SK-N-SH treated with all-trans-retinoic acid at 6 μM for 48 hours (cell line): ENCODE measurements around the gene ATOH8.

Source experiments
- ATAC-seq: fragments of 200-7000 bp; cut with Tn5 transposase; 3 replicates; pipeline ENCODE4 v1.9.1; 2020; ENCODE audit warnings: mild to moderate bottlenecking, moderate library complexity
- BACH2 ChIP-seq: fragments of 250-450 bp; sonication (Bioruptor Pico); IDR thresholded peaks from 2 replicates; pipeline ENCODE4 v1.9.0; 2021; ENCODE audit warnings: mild to moderate bottlenecking, borderline replicate concordance
- CSDC2 ChIP-seq: fragments of 250-450 bp; sonication (Bioruptor Pico); IDR thresholded peaks from 2 replicates; pipeline ENCODE4 v1.5.0; 2020; ENCODE audit warnings: mild to moderate bottlenecking, moderate library complexity
- ESRRG ChIP-seq: fragments of 250-450 bp; sonication (Bioruptor Pico); IDR thresholded peaks from 2 replicates; pipeline ENCODE4 v1.6.1; 2021; ENCODE audit warnings: mild to moderate bottlenecking
- GLIS3 ChIP-seq: fragments of 250-450 bp; sonication (Bioruptor Pico); IDR thresholded peaks from 2 replicates; pipeline ENCODE4 v1.5.0; 2020; ENCODE audit warnings: mild to moderate bottlenecking, moderate library complexity
- ISL1 ChIP-seq: fragments of 250-450 bp; sonication (Bioruptor Pico); IDR thresholded peaks from 2 replicates; pipeline ENCODE4 v2.1.2; 2022; ENCODE audit warnings: mild to moderate bottlenecking, moderate library complexity
- PPARA ChIP-seq: fragments of 250-450 bp; sonication (Bioruptor Pico); IDR thresholded peaks from 2 replicates; pipeline ENCODE4 v1.5.0; 2020; ENCODE audit warnings: mild to moderate bottlenecking, borderline replicate concordance
- SNAI2 ChIP-seq: fragments of 250-450 bp; sonication (Bioruptor Pico); IDR thresholded peaks from 2 replicates; pipeline ENCODE4 v1.5.0; 2020; ENCODE audit warnings: mild to moderate bottlenecking, moderate library complexity
- TCF4 ChIP-seq: fragments of 250-450 bp; sonication (Bioruptor Pico); IDR thresholded peaks from 2 replicates; pipeline ENCODE4 v1.8.0; 2021; ENCODE audit warnings: mild to moderate bottlenecking, moderate library complexity, borderline replicate concordance
- TOX ChIP-seq: fragments of 250-450 bp; sonication (Bioruptor Pico); IDR thresholded peaks from 2 replicates; pipeline ENCODE4 v1.8.0; 2021; ENCODE audit warnings: mild to moderate bottlenecking, moderate library complexity, borderline replicate concordance
- ZC3H10 ChIP-seq: fragments of 250-450 bp; sonication (Bioruptor Pico); IDR thresholded peaks from 2 replicates; pipeline ENCODE4 v1.5.1; 2021; ENCODE audit warnings: mild to moderate bottlenecking, moderate library complexity
- ZFP3 ChIP-seq: fragments of 250-450 bp; sonication (Bioruptor Pico); IDR thresholded peaks from 2 replicates; pipeline ENCODE4 v1.5.0; 2020; ENCODE audit warnings: mild to moderate bottlenecking, moderate library complexity
- ZFP30 ChIP-seq: fragments of 450-650 bp; formaldehyde crosslinking; IDR thresholded peaks from 2 replicates; pipeline ENCODE4 v1.5.0; 2022; ENCODE audit warnings: mild to moderate bottlenecking, moderate library complexity
- ZNF565 ChIP-seq: fragments of 450-650 bp; formaldehyde crosslinking; conservative IDR thresholded peaks from 2 replicates; pipeline ENCODE4 v1.5.0; 2020; ENCODE audit warnings: low read depth, mild to moderate bottlenecking, moderate library complexity
- ZNF70 ChIP-seq: fragments of 450-650 bp; formaldehyde crosslinking; IDR thresholded peaks from 2 replicates; pipeline ENCODE4 v1.5.0; 2020; ENCODE audit warnings: mild to moderate bottlenecking, moderate library complexity
- ZNF8 ChIP-seq: fragments of 450-650 bp; formaldehyde crosslinking; IDR thresholded peaks from 2 replicates; pipeline ENCODE4 v1.5.0; 2020; ENCODE audit warnings: mild to moderate bottlenecking, moderate library complexity
- TF ChIP-seq, protein P1 (sequence below): fragments of 250-450 bp; sonication (Bioruptor Pico); IDR thresholded peaks from 2 replicates; pipeline ENCODE4 v1.5.0; 2020; ENCODE audit warnings: mild to moderate bottlenecking, moderate library complexity
- TF ChIP-seq, protein P2 (sequence below): fragments of 250-450 bp; sonication (Bioruptor Pico); IDR thresholded peaks from 2 replicates; pipeline ENCODE4 v1.8.0; 2021; ENCODE audit warnings: low read depth, mild to moderate bottlenecking, moderate library complexity, borderline replicate concordance
- TF ChIP-seq, protein P3 (sequence below): fragments of 250-450 bp; sonication (Bioruptor Pico); IDR thresholded peaks from 2 replicates; pipeline ENCODE4 v1.5.1; 2021; ENCODE audit warnings: mild to moderate bottlenecking, moderate library complexity
- TF ChIP-seq, protein P4 (sequence below): fragments of 250-450 bp; sonication (Bioruptor Pico); IDR thresholded peaks from 2 replicates; pipeline ENCODE4 v1.8.0; 2020; ENCODE audit warnings: mild to moderate bottlenecking, moderate library complexity, borderline replicate concordance
- TF ChIP-seq, protein P5 (sequence below): fragments of 250-450 bp; sonication (Bioruptor Pico); IDR thresholded peaks from 2 replicates; pipeline ENCODE4 v1.5.1; 2020; ENCODE audit warnings: low read depth, mild to moderate bottlenecking, moderate library complexity

The ATOH8 gene

DNA sequence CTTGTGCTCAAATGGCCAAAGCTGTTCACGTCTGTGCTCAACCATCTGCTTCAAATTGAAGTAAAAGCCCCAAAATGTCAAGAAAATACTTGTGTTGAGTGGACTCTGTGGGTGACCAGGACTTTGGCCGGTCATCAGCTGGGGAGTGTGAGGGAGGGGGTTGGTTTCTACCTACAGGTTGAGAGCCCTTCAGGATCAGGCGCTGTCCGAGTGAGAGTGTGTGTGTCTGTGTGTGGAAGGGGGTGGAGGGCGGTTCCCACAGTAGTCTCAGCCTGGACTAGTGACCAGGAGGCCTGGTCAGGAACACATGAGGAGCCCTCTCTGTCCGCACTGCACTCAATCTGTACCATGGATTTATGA is 34.2 kb downstream of the ATOH8 start (continued):
- TF ChIP-seq BACH2 (CRISPR knock-in tag) (no peak), ZC3H10 (CRISPR knock-in tag) (no peak), ZFP30 (CRISPR knock-in tag) (no peak)

DNA sequence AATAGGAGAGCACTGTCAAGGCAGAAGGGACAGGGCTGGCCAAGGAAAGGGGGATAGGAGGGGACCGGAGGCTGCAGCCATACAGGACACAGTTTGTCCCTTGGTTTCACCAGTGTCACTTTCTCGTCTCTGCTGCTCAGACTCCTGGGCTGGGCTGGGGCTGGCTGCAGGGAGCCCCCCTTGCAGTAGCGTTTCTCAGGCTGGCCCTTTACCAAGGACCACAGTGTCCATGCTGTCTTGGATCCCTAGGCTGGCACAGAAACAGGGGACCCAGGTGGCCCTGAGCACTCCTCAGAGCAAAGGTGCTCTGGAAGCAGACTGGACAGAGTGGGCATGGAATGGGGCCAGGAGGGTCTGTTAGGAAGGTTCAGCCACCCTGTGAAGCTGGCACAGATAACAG is 34.8 kb downstream of the ATOH8 start:
- ATAC-seq: no peak
- TF ChIP-seq, protein P1, sequence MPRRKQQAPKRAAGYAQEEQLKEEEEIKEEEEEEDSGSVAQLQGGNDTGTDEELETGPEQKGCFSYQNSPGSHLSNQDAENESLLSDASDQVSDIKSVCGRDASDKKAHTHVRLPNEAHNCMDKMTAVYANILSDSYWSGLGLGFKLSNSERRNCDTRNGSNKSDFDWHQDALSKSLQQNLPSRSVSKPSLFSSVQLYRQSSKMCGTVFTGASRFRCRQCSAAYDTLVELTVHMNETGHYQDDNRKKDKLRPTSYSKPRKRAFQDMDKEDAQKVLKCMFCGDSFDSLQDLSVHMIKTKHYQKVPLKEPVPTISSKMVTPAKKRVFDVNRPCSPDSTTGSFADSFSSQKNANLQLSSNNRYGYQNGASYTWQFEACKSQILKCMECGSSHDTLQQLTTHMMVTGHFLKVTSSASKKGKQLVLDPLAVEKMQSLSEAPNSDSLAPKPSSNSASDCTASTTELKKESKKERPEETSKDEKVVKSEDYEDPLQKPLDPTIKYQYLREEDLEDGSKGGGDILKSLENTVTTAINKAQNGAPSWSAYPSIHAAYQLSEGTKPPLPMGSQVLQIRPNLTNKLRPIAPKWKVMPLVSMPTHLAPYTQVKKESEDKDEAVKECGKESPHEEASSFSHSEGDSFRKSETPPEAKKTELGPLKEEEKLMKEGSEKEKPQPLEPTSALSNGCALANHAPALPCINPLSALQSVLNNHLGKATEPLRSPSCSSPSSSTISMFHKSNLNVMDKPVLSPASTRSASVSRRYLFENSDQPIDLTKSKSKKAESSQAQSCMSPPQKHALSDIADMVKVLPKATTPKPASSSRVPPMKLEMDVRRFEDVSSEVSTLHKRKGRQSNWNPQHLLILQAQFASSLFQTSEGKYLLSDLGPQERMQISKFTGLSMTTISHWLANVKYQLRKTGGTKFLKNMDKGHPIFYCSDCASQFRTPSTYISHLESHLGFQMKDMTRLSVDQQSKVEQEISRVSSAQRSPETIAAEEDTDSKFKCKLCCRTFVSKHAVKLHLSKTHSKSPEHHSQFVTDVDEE (CRISPR knock-in tag): no peak
- TF ChIP-seq, protein P2, sequence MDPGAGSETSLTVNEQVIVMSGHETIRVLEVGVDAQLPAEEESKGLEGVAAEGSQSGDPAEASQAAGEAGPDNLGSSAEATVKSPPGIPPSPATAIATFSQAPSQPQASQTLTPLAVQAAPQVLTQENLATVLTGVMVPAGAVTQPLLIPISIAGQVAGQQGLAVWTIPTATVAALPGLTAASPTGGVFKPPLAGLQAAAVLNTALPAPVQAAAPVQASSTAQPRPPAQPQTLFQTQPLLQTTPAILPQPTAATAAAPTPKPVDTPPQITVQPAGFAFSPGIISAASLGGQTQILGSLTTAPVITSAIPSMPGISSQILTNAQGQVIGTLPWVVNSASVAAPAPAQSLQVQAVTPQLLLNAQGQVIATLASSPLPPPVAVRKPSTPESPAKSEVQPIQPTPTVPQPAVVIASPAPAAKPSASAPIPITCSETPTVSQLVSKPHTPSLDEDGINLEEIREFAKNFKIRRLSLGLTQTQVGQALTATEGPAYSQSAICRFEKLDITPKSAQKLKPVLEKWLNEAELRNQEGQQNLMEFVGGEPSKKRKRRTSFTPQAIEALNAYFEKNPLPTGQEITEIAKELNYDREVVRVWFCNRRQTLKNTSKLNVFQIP (CRISPR knock-in tag): no peak
- TF ChIP-seq PPARA (CRISPR knock-in tag) (no peak), BACH2 (CRISPR knock-in tag) (no peak), TOX (CRISPR knock-in tag) (no peak), ZNF8 (CRISPR knock-in tag) (no peak), GLIS3 (CRISPR knock-in tag) (no peak), ZC3H10 (CRISPR knock-in tag) (no peak), ZNF70 (CRISPR knock-in tag) (no peak), CSDC2 (CRISPR knock-in tag) (no peak), ZFP3 (CRISPR knock-in tag) (no peak), SNAI2 (CRISPR knock-in tag) (no peak), TCF4 (CRISPR knock-in tag) (no peak), ESRRG (CRISPR knock-in tag) (no peak)
- TF ChIP-seq, protein P3, sequence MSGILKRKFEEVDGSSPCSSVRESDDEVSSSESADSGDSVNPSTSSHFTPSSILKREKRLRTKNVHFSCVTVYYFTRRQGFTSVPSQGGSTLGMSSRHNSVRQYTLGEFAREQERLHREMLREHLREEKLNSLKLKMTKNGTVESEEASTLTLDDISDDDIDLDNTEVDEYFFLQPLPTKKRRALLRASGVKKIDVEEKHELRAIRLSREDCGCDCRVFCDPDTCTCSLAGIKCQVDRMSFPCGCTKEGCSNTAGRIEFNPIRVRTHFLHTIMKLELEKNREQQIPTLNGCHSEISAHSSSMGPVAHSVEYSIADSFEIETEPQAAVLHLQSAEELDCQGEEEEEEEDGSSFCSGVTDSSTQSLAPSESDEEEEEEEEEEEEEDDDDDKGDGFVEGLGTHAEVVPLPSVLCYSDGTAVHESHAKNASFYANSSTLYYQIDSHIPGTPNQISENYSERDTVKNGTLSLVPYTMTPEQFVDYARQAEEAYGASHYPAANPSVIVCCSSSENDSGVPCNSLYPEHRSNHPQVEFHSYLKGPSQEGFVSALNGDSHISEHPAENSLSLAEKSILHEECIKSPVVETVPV (CRISPR knock-in tag): no peak
- TF ChIP-seq, protein P4, sequence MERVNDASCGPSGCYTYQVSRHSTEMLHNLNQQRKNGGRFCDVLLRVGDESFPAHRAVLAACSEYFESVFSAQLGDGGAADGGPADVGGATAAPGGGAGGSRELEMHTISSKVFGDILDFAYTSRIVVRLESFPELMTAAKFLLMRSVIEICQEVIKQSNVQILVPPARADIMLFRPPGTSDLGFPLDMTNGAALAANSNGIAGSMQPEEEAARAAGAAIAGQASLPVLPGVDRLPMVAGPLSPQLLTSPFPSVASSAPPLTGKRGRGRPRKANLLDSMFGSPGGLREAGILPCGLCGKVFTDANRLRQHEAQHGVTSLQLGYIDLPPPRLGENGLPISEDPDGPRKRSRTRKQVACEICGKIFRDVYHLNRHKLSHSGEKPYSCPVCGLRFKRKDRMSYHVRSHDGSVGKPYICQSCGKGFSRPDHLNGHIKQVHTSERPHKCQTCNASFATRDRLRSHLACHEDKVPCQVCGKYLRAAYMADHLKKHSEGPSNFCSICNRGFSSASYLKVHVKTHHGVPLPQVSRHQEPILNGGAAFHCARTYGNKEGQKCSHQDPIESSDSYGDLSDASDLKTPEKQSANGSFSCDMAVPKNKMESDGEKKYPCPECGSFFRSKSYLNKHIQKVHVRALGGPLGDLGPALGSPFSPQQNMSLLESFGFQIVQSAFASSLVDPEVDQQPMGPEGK: no peak
- TF ChIP-seq, protein P5, sequence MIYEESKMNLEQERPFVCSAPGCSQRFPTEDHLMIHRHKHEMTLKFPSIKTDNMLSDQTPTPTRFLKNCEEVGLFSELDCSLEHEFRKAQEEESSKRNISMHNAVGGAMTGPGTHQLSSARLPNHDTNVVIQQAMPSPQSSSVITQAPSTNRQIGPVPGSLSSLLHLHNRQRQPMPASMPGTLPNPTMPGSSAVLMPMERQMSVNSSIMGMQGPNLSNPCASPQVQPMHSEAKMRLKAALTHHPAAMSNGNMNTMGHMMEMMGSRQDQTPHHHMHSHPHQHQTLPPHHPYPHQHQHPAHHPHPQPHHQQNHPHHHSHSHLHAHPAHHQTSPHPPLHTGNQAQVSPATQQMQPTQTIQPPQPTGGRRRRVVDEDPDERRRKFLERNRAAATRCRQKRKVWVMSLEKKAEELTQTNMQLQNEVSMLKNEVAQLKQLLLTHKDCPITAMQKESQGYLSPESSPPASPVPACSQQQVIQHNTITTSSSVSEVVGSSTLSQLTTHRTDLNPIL: no peak

DNA sequence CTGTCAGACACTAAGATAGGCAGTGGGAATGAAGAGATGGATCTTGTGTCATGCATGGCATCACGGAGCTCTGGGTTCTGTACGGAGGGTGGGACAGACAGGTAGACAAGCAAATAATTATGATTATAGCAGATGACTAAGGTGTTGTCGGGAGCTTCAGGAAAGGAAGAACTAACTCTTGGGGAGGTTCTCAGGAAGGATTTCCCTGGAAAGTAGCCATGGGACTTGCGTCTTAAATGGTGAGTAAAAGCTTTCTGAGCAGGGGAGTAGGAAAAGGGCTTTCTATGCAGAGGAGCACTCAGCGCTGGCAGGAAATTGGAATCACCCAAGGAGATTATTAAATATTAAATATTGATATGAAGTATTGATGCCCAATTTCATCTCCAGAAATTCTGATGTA is 35.5 kb downstream of the ATOH8 start:
- no peak for TF ChIP-seq TOX (CRISPR knock-in tag)
- no peak for TF ChIP-seq CSDC2 (CRISPR knock-in tag)
- TF ChIP-seq, protein P3 (CRISPR knock-in tag): no peak
- no peak for TF ChIP-seq ISL1
- TF ChIP-seq, protein P4: no peak
- no peak for TF ChIP-seq ZNF565 (CRISPR knock-in tag)
- TF ChIP-seq, protein P5: no peak
- no peak for ATAC-seq
